ENCODE measurements around the gene HIRIP3.

Gene HIRIP3

GRCh38 chr16:29990034-29990433 is 5.4 kb downstream of the HIRIP3 start:
- H3K36me3 ChIP-seq (ENCODE audit: insufficient read depth, low read length): peaks cover 64% of the 10 kb centered on the region
- no peak overlapping the region for H3K27ac ChIP-seq
- no peaks in the 10 kb centered on the region for H3K9me3 ChIP-seq (ENCODE audit: low read depth, low read length)
- no peak overlapping the region for H3K4me3 ChIP-seq
- no peak overlapping the region for H3K9ac ChIP-seq (ENCODE audit: insufficient read length)
- DNase-seq (ENCODE audit: low read depth, low spot score): no peak
- TF ChIP-seq EZH2 (IDR thresholded peaks at IDR 0.05) (no peak), FOXP2 (optimal IDR thresholded peaks at IDR 0.05; ENCODE audit: control extremely low read depth, extremely low read length, insufficient read depth) (no peak), POLR2AphosphoS5 (IDR thresholded peaks at IDR 0.05; ENCODE audit: borderline replicate concordance, low read depth, low read length) (no peak)

DNA sequence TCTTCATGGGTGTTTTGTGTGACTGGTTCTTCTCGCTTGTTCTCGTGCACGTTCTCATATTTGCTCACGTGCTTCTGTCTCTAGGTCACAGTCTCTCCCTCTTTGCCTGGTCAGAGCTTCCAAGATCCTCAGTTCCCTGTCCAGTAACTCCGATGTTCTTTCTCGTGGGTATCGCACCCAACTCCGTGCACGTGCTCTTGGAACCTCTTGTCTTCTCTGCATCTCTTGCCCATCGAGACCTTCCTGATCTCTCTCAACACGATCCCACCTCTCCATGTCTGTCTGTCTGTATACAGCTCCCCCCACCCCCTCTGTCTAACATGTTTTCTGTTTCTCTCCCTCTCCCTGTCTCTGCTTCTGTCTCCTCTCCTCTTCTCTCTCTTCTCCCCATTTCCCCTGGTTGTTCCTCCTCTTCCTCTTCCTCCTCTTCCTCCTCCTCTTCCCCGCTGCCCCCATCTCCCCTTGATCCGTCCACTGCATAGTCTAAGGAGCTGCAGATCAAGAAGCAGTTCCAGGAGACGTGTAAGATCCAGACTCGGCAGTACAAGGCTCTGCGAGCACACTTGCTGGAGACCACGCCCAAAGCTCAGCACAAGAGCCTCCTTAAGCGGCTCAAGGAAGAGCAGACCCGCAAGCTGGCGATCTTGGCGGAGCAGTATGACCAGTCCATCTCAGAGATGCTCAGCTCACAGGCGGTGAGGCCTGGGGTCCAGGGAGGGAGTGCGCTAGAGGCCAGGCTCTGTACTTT is 6.1 kb downstream of the HIRIP3 start:
- no peak for TF ChIP-seq EZH2 (IDR thresholded peaks at IDR 0.05)
- no peak for TF ChIP-seq FOXP2 (optimal IDR thresholded peaks at IDR 0.05; ENCODE audit: control extremely low read depth, extremely low read length, insufficient read depth)
- no peak; the same call in 1 of the 2 replicates for TF ChIP-seq POLR2AphosphoS5 (IDR thresholded peaks at IDR 0.05; ENCODE audit: borderline replicate concordance, low read depth, low read length)
- no peak overlapping the region for H3K27ac ChIP-seq
- no peak overlapping the region for H3K9ac ChIP-seq (ENCODE audit: insufficient read length)
- DNase-seq (ENCODE audit: low read depth, low spot score): no peak
- no peak overlapping the region for H3K4me3 ChIP-seq
- H3K9me3 ChIP-seq (ENCODE audit: low read depth, low read length): no peaks in the 10 kb centered on the region
- peaks cover 71% of the 10 kb centered on the region for H3K36me3 ChIP-seq (ENCODE audit: insufficient read depth, low read length)

DNA sequence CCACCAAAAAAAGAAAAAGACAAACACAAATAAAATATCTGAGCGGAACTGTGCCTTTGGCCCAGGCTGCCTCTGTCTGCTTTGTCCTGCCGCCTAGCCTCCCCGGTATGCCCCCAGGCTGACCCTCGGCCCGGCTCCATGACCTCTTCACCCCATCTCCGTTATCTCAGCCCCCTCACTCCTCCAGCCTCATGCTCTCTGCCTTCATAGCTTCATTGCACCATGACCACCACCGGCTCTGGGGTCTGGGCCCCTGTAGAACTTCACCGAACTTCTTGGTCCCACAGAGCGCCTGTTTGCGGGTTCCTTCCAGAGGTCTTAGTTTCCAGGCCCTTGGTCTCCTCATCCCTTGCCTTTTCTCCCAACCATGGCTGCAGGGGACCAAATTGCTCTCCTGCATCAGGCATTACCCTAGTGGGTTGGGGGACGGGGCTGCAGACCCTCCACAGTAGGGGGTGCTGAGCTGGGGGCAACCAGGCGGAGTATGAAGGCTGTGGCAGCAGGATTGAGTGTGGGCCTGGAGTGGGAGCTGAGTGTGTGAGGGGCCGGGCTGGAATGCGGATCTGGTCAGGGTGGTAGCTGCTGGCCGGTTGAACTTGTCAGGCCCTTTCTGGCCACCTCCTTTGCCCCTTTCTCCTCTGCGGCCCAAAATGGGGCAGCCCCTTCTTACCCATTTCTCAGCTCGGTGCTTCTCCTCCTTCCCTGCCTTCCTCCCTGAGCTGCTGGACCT is 6.9 kb downstream of the HIRIP3 start:
- H3K9ac ChIP-seq (ENCODE audit: insufficient read length): no peak overlapping the region
- TF ChIP-seq EZH2 (IDR thresholded peaks at IDR 0.05) (no peak), FOXP2 (optimal IDR thresholded peaks at IDR 0.05; ENCODE audit: control extremely low read depth, extremely low read length, insufficient read depth) (no peak), POLR2AphosphoS5 (IDR thresholded peaks at IDR 0.05; ENCODE audit: borderline replicate concordance, low read depth, low read length) (no peak)
- no peak overlapping the region for H3K27ac ChIP-seq
- H3K9me3 ChIP-seq (ENCODE audit: low read depth, low read length): no peaks in the 10 kb centered on the region
- no peak for DNase-seq (ENCODE audit: low read depth, low spot score)
- peaks cover 79% of the 10 kb centered on the region for H3K36me3 ChIP-seq (ENCODE audit: insufficient read depth, low read length)
- H3K4me3 ChIP-seq: no peak overlapping the region

DNA sequence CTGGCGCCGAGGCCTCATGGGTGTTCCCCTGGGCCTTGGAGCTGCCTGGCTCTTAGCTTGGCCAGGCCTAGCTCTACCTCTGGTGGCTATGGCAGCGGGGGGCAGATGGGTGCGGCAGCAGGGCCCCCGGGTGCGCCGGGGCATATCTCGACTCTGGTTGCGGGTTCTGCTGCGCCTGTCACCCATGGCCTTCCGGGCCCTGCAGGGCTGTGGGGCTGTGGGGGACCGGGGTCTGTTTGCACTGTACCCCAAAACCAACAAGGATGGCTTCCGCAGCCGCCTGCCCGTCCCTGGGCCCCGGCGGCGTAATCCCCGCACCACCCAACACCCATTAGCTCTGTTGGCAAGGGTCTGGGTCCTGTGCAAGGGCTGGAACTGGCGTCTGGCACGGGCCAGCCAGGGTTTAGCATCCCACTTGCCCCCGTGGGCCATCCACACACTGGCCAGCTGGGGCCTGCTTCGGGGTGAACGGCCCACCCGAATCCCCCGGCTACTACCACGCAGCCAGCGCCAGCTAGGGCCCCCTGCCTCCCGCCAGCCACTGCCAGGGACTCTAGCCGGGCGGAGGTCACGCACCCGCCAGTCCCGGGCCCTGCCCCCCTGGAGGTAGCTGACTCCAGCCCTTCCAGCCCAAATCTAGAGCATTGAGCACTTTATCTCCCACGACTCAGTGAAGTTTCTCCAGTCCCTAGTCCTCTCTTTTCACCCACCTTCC is 7.9 kb downstream of the HIRIP3 start:
- H3K36me3 ChIP-seq (ENCODE audit: insufficient read depth, low read length): peaks cover 80% of the 10 kb centered on the region
- H3K27ac ChIP-seq: no peak overlapping the region
- H3K9me3 ChIP-seq (ENCODE audit: low read depth, low read length): no peaks in the 10 kb centered on the region
- no peak for DNase-seq (ENCODE audit: low read depth, low spot score)
- no peak overlapping the region for H3K4me3 ChIP-seq
- no peak overlapping the region for H3K9ac ChIP-seq (ENCODE audit: insufficient read length)
- TF ChIP-seq FOXP2 (optimal IDR thresholded peaks at IDR 0.05; ENCODE audit: control extremely low read depth, extremely low read length, insufficient read depth) (no peak), POLR2AphosphoS5 (IDR thresholded peaks at IDR 0.05; ENCODE audit: borderline replicate concordance, low read depth, low read length) (no peak), EZH2 (IDR thresholded peaks at IDR 0.05) (no peak)

DNA sequence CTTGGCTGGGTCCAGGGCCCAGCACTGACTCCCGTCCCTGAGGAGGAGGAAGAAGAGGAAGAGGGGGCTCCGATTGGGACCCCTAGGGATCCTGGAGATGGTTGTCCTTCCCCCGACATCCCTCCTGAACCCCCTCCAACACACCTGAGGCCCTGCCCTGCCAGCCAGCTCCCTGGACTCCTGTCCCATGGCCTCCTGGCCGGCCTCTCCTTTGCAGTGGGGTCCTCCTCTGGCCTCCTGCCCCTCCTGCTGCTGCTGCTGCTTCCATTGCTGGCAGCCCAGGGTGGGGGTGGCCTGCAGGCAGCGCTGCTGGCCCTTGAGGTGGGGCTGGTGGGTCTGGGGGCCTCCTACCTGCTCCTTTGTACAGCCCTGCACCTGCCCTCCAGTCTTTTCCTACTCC is 8.5 kb downstream of the HIRIP3 start:
- peaks cover 82% of the 10 kb centered on the region for H3K36me3 ChIP-seq (ENCODE audit: insufficient read depth, low read length)

GRCh38 chr16:29986231-29986630 is 9.2 kb downstream of the HIRIP3 start:
- no peak overlapping the region for H3K4me3 ChIP-seq
- TF ChIP-seq POLR2AphosphoS5 (IDR thresholded peaks at IDR 0.05; ENCODE audit: borderline replicate concordance, low read depth, low read length) (no peak), FOXP2 (optimal IDR thresholded peaks at IDR 0.05; ENCODE audit: control extremely low read depth, extremely low read length, insufficient read depth) (no peak)
- H3K9me3 ChIP-seq (ENCODE audit: low read depth, low read length): no peaks in the 10 kb centered on the region
- H3K27ac ChIP-seq: no peak overlapping the region
- DNase-seq (ENCODE audit: low read depth, low spot score): no peak
- H3K36me3 ChIP-seq (ENCODE audit: insufficient read depth, low read length): peaks cover 82% of the 10 kb centered on the region
- H3K9ac ChIP-seq (ENCODE audit: insufficient read length): no peak overlapping the region

More for the DNA sequence above, 8.5 kb downstream of the HIRIP3 start:
- no peak for TF ChIP-seq FOXP2 (optimal IDR thresholded peaks at IDR 0.05; ENCODE audit: control extremely low read depth, extremely low read length, insufficient read depth)
- no peak for TF ChIP-seq POLR2AphosphoS5 (IDR thresholded peaks at IDR 0.05; ENCODE audit: borderline replicate concordance, low read depth, low read length)
- TF ChIP-seq EZH2 (IDR thresholded peaks at IDR 0.05): no peak
- no peak overlapping the region for H3K27ac ChIP-seq
- H3K9ac ChIP-seq (ENCODE audit: insufficient read length): no peak overlapping the region
- no peak for DNase-seq (ENCODE audit: low read depth, low spot score)
- H3K9me3 ChIP-seq (ENCODE audit: low read depth, low read length): no peaks in the 10 kb centered on the region
- H3K4me3 ChIP-seq: no peak overlapping the region

DNA sequence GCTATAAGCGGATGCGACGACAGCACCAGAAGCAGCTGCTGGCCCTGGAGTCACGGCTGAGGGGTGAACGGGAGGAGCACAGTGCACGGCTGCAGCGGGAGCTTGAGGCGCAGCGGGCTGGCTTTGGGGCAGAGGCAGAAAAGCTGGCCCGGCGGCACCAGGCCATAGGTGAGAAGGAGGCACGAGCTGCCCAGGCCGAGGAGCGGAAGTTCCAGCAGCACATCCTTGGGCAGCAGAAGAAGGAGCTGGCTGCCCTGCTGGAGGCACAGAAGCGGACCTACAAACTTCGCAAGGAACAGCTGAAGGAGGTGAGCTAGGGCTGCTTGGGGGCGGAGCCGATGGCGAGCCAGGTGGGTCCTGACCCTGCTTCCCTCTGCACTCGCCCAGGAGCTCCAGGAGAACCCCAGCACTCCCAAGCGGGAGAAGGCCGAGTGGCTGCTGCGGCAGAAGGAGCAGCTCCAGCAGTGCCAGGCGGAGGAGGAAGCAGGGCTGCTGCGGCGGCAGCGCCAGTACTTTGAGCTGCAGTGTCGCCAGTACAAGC is 10.1 kb downstream of the HIRIP3 start:
- no peak for TF ChIP-seq EZH2 (IDR thresholded peaks at IDR 0.05)
- TF ChIP-seq POLR2AphosphoS5 (IDR thresholded peaks at IDR 0.05; ENCODE audit: borderline replicate concordance, low read depth, low read length): no peak
- TF ChIP-seq FOXP2 (optimal IDR thresholded peaks at IDR 0.05; ENCODE audit: control extremely low read depth, extremely low read length, insufficient read depth): no peak
- Histone ChIP-seq H3K9me3 (ENCODE audit: low read depth, low read length) (no peaks in the 10 kb centered on the region), H3K4me3 (no peak overlapping the region), H3K9ac (ENCODE audit: insufficient read length) (no peak overlapping the region), H3K27ac (no peak overlapping the region), H3K36me3 (ENCODE audit: insufficient read depth, low read length) (peaks cover 83% of the 10 kb centered on the region)
- DNase-seq (ENCODE audit: low read depth, low spot score): no peak

DNA sequence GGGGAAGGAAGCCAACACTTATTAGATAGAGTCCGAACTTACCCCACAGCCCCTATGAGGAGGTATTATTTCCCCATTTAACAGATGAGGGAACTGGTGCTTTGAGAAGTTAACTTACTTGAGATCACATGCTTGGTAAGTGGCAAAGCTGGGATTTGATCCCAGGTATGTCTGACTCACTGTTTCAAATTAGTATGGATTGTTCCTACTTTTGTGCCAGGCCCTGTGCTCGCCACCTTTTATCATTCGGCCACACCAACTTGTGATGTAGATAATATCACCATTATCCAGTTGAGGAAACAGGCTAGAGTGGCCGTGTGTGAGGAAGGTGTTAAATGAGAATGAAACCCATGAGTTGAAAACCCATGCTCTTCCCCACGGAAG is 10.7 kb downstream of the HIRIP3 start:
- peaks cover 83% of the 10 kb centered on the region; the same call in 1 of the 2 replicates for H3K36me3 ChIP-seq (ENCODE audit: insufficient read depth, low read length)
- H3K9me3 ChIP-seq (ENCODE audit: low read depth, low read length): no peaks in the 10 kb centered on the region
- H3K4me3 ChIP-seq: no peak overlapping the region
- no peak for TF ChIP-seq POLR2AphosphoS5 (IDR thresholded peaks at IDR 0.05; ENCODE audit: borderline replicate concordance, low read depth, low read length)
- TF ChIP-seq EZH2 (IDR thresholded peaks at IDR 0.05): no peak
- TF ChIP-seq FOXP2 (optimal IDR thresholded peaks at IDR 0.05; ENCODE audit: control extremely low read depth, extremely low read length, insufficient read depth): no peak
- H3K27ac ChIP-seq: no peak overlapping the region
- DNase-seq (ENCODE audit: low read depth, low spot score): no peak
- H3K9ac ChIP-seq (ENCODE audit: insufficient read length): no peak overlapping the region
